Adrenal gland (tissue), 12 donors: ENCODE measurements around the gene VPS4B. TPM values are rescaled to one million over a fixed set of nuclear protein-coding genes. Genes with fewer than 3 reads are reported as not detected.

Source experiments
- DNase-seq, 7 donors: peaks; one replicate each; pipeline ENCODE4 v3.0.0-alpha.2; 2019 to 2020
- H3K27ac ChIP-seq, 5 donors: fragments of 200-600 bp; sonication (generic) in 4 of 5; 1 replicate in 3 of 5; 2 replicates in 2 of 5; pipeline versions ENCODE4 v1.5.1 to v1.8.0; 2016 to 2020; ENCODE audit warnings: mild to moderate bottlenecking in 1 of 5
- H3K27me3 ChIP-seq: fragments of 200-600 bp; 2 replicates; pipeline ENCODE4 v1.8.0; 2021
- H3K36me3 ChIP-seq, 2 donors: fragments of 200-600 bp; replicated peaks in 1 of 2; 1 replicate in 1 of 2; 2 replicates in 1 of 2; pipeline versions ENCODE4 v1.5.1 to v1.8.0; 2018 to 2022
- H3K4me1 ChIP-seq, 2 donors: fragments of 200-600 bp; replicated peaks in 1 of 2; 1 replicate in 1 of 2; 2 replicates in 1 of 2; pipeline versions ENCODE4 v1.5.1 to v1.8.0; 2018 to 2021
- H3K4me3 ChIP-seq, 4 donors: fragments of 200-600 bp; sonication (generic) in 3 of 4; one replicate each; pipeline ENCODE4 v1.5.1; 2016 to 2018
- H3K9me3 ChIP-seq, 3 donors: fragments of 200-600 bp; sonication (generic) in 1 of 3; replicated peaks in 1 of 3; 1 replicate in 2 of 3; 2 replicates in 1 of 3; pipeline versions ENCODE4 v1.5.1 to v1.8.0; 2016 to 2021
- POLR2A ChIP-seq, 2 donors: fragments of 450-650 bp; IDR thresholded peaks; one replicate each; pipeline ENCODE4 v1.6.1; 2017; ENCODE audit warnings: antibody characterized with exemption in 2 of 2, mild to moderate bottlenecking in 2 of 2, moderate library complexity in 1 of 2
- WGBS, 4 donors: extraction: QIAGEN DNeasy Blood & Tissue Kit in 2 of 4; methylation state at CpG; one replicate each; pipeline versions ENCODE4 v1.1.5 to v1.1.7; 2013 to 2017; 5-methylcytosine and 5-hydroxymethylcytosine counted together
- intact Hi-C, 2 donors: fragments of 100-400 bp; cut with DNase I; formaldehyde crosslinking; loops; one replicate each; pipeline versions ENCODE4 v1.14.1 to v1.15.0; 2022 to 2023
- polyA plus RNA-seq, 3 donors: library from polyadenylated mRNA; stranded (reverse); fragments of 200-250 nt in 2 of 3; fragments of 350-450 nt in 1 of 3; fragmentation: Illumina TruSeq in 1 of 3; extraction: RNeasy Lipid Tissue Mini Kit (QIAGEN cat#74804) in 1 of 3; gene quantifications; one replicate each; pipeline ENCODE4 v1.2.3, GENCODE V29; 2013 to 2014
- total RNA-seq, 9 donors: library from RNA; depleted of rRNA in 4 of 9; stranded (reverse); fragments of >200 nt in 4 of 9; fragments of 120-200 nt in 1 of 9; fragmentation: NEBNext Ultra II Directional in 1 of 9; extraction: Animal tissue kit (Norgen Biotek cat#: 25700) in 1 of 9; gene quantifications; one replicate each; pipeline versions ENCODE4 v1.1.0 to v1.2.4, GENCODE V29; 2013 to 2023
- TF ChIP-seq, protein P1 (sequence below), 6 experiments: fragments of 450-650 bp in 4 of 6; fragments of 200-600 bp in 2 of 6; sonication (generic) in 1 of 6; IDR thresholded peaks; 1 replicate in 5 of 6; 2 replicates in 1 of 6; pipeline versions ENCODE4 v1.5.1 to v1.8.0; 2016 to 2021; ENCODE audit warnings: antibody characterized with exemption in 6 of 6, mild to moderate bottlenecking in 2 of 6, moderate library complexity in 1 of 6
- donor health status: healthy with polysubstance abuse.
- donor health status: Bipolar disorder and iron deficiency.
- donor health status: DM: yes; HTN: yes; CAD: no.
- donor health status: DM: no; HTN: no; CAD: no.
- donor health status: DM: no; HTN: no; CAD: no.
- donor health status: DM: yes; HTN: yes; CAD: no.

VPS4B gene
- total and polyA plus RNA-seq, 12 donors: 6.6 to 58.5 (median 36.1) TPM

GRCh38 chr18:63373161-63373560 lies 49.1 kb downstream of the VPS4B start:
- WGBS, 4 donors: 81 to 94% (median 86%) methylated on average over 1 of the region's 1 CpG
- DNase-seq: no peak
- H3K27me3 ChIP-seq: no peaks in the 10 kb centered on the region
- intact Hi-C loops: no loop called here
- TF ChIP-seq POLR2A (IDR thresholded peaks at IDR 0.05): no peak
- TF ChIP-seq, protein P1, sequence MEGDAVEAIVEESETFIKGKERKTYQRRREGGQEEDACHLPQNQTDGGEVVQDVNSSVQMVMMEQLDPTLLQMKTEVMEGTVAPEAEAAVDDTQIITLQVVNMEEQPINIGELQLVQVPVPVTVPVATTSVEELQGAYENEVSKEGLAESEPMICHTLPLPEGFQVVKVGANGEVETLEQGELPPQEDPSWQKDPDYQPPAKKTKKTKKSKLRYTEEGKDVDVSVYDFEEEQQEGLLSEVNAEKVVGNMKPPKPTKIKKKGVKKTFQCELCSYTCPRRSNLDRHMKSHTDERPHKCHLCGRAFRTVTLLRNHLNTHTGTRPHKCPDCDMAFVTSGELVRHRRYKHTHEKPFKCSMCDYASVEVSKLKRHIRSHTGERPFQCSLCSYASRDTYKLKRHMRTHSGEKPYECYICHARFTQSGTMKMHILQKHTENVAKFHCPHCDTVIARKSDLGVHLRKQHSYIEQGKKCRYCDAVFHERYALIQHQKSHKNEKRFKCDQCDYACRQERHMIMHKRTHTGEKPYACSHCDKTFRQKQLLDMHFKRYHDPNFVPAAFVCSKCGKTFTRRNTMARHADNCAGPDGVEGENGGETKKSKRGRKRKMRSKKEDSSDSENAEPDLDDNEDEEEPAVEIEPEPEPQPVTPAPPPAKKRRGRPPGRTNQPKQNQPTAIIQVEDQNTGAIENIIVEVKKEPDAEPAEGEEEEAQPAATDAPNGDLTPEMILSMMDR (IDR thresholded peaks at IDR 0.05): no peak
- no peak overlapping the region for H3K27ac ChIP-seq
- H3K4me1 ChIP-seq: peaks cover 0 to 7% of the 10 kb centered on the region in 2 donors
- no peaks in the 10 kb centered on the region for H3K9me3 ChIP-seq
- no peaks in the 10 kb centered on the region for H3K36me3 ChIP-seq
- no peak overlapping the region for H3K4me3 ChIP-seq

DNA sequence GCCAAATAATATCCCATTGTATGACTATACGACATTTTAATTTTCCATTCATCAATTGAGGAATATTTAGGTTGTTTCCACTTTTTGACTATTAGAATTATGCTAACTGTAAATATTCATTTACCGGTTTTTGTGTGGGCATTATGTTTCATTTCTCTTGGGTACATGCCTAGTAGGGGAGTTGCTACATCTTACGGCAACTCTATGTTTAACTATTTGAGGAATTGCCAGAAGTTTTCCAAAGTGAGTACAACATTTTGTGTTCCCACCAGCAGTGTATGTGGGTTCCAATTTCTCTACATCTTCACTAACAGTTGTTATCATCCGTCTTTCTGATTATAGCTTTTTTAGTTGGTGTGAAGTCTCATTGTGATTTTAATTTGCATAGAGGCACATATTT lies 53.7 kb downstream of the VPS4B start:
- Histone ChIP-seq H3K27ac (no peak overlapping the region), H3K27me3 (no peaks in the 10 kb centered on the region), H3K9me3 (no peaks in the 10 kb centered on the region), H3K4me3 (no peak overlapping the region), H3K36me3 (no peaks in the 10 kb centered on the region), H3K4me1 (peaks cover 0 to 28% of the 10 kb centered on the region in 2 donors)
- intact Hi-C loops: loop anchor here in 1 of 2 donors (10.0 kb wide), 1 partner anchor 46 kb away; no protein-coding TSS in a partner anchor
- TF ChIP-seq, protein P1 (IDR thresholded peaks at IDR 0.05): no peak
- no peak for TF ChIP-seq POLR2A (IDR thresholded peaks at IDR 0.05)
- 78 to 87% (median 79%) methylated on average over 4 of the region's 4 CpGs for WGBS, 4 donors
- no peak for DNase-seq

- peak within 1 kb of the TSS; percentile 83 to 100 (median 98) for H3K27ac ChIP-seq
- peaks cover 0 to 4% of the 10 kb centered on the region in 2 donors for H3K36me3 ChIP-seq
- 0 to 1% (median 0%) methylated on average over 10 to 90 of the region's 90 CpGs for WGBS, 4 donors
- intact Hi-C loops: loop anchor here in 1 of 2 donors (10.0 kb wide), 1 partner anchor 47 kb away; no protein-coding TSS in a partner anchor
- peak within 1 kb of the TSS; percentile 41 to 81 (median 68) for H3K4me3 ChIP-seq
- H3K27me3 ChIP-seq: no peaks in the 10 kb centered on the region
- H3K9me3 ChIP-seq: no peaks in the 10 kb centered on the region
- DNase-seq: peak; percentile 94 to 98 (median 97)
- H3K4me1 ChIP-seq: peaks cover 0 to 28% of the 10 kb centered on the region in 2 donors
- TF ChIP-seq, protein P1 (IDR thresholded peaks at IDR 0.05): no peak
- TF ChIP-seq POLR2A (IDR thresholded peaks at IDR 0.05): peak; percentile 91 to 92
Measured at GRCh38 chr18:63367053-63367953, 55.0 kb downstream of the VPS4B start, which contains the start of gene KDSR. KDSR (minus strand) TSS chr18:63367206; CDS start chr18:63367118, 88 bp downstream.
